Jurkat, Clone E6-1 (cell line): ENCODE results near the gene ZKSCAN1. TPM values are rescaled to one million over a fixed set of nuclear protein-coding genes. Genes with fewer than 3 reads are reported as not detected.
"Not testable (repeated sequence)": the region's sequence is repeated elsewhere in the genome, so short reads cannot be mapped to it uniquely, and the experiment has no call there.

Experiments
- DNase-seq: peaks from one replicate; pipeline ENCODE4 v3.0.0-alpha.2; 2011; ENCODE audit warnings: low read depth, low spot score
- H3K4me3 ChIP-seq: 2 replicates; pipeline ENCODE4 v1.5.1; 2011; ENCODE audit warnings: mild to moderate bottlenecking, low read length, control low read depth, moderate library complexity
- polyA plus RNA-seq: library from polyadenylated mRNA; unstranded; fragments of >200 nt; gene quantifications from one replicate; pipeline ENCODE4 v1.2.1, GENCODE V29; 2012; ENCODE audit warnings: missing spikeins; ENCODE audit not compliant: insufficient read length, insufficient read depth

The ZKSCAN1 gene
- 12.9 TPM for polyA plus RNA-seq

DNA sequence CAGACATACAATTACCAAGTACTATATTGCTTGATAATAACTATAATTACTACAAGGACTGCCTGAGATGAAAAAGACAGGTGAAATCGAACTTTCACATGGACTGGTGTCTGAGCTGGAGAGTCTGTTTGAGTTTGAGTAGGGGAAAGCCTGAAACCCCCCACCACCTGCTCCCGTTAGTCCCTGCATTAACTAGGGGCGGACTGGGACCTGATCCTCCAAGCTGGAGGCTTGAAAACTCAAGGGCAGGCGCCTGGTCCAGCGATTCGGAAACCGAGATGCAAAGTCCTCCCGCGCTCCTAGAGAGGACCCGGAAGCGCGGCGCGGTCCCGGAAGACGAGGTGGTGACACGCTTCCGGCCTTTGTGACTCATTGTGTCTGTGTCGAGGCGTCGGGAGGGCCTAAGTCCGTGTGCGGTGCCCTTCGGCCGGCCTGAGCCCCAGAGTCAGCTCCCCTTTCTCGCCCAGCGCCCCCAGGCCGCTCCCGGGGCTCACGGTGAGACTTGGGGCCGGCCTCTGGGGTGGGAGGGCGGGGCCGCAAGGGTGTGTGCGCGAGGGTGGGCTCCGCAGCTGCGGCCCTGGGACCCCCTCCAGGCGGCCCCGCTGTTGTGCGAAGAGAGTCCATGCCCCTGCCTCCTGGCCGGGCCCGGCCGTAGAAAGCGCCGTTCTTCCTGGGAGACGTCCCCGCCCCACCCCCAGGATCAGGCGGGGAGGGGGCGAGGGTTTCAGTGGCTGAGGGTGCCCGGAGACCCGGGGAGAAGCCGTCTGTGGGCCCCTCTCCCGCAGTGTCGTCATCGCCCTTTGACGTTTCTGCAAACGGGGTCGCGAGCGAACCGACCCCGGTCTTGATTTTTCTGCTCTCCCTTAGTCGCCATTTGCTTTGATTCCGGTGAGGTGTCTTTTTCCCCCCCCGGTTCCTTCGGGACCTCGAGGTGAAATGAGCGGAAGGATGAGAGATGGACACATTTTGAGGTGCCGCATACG lies at the start of gene ZKSCAN1:
Gene ZKSCAN1 (plus strand): TSS at position 365 of the 983 bp plus-strand sequence. CDS start 7,911 bp downstream, outside the sequence.
- H3K4me3 ChIP-seq: peak within 1 kb of the TSS; percentile 91
- peak; percentile 85 for DNase-seq

DNA sequence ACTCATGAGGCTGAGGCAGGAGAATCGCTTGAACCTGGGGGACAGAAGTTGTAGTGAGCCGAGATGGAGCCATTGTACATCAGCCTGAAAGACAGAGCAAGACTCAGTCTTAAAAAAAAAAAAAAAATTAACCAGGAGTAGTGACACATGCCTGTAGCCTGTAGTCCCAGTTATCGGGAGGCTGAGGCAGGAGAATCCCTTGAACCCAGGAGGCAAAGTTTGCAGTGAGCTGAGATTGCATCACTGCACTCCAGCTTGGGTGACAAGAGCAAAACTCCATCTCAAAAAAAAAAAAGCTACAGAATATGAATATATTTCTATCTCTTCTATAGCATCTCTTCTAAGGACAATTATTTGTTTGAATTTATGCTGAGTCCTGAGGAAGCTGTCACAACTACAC lies 46.1 kb upstream of the ZKSCAN1 start:
- no peak for DNase-seq
- H3K4me3 ChIP-seq: no peak overlapping the region

DNA sequence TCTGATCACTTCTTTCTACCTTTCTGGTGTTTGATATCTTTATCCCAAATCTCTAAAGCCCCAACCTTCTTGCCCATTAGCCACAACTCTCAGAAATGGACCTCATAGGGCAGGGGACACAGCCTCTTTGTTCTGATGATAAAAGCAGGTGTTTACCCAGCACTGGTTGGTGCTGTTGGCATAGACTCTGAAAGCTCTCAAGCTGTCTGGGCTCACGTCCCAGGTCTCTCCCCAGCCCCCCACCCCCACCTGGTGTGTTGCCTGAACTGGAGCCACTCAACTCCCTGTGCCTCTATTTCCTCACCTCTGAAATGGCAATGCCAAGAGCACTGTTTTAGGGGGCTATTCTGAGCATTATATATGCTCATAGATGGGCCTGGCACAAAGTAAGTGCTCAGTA lies 45.6 kb upstream of the ZKSCAN1 start:
- not testable (repeated sequence) for DNase-seq, H3K4me3 ChIP-seq

DNA sequence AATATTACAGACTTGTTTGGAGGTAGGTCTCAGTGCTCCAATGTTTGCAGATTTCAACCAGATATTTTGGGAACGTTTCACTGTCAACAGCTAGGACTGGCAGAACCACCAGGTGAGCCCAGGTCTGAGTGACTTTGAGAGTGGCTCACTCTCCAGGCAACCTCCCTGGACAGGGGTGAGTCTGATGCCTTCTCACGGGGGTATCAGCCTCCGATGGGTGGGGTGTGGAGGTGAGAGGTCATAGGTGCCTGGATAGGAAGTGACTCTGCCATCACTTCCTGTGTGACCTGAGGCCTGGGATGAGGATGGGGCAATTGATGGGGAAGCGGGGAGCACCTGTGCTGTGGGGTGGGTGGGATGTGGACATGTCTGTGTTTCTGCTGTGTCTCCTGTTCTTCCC lies 44.2 kb upstream of the ZKSCAN1 start:
- DNase-seq: no peak
- H3K4me3 ChIP-seq: no peak overlapping the region

DNA sequence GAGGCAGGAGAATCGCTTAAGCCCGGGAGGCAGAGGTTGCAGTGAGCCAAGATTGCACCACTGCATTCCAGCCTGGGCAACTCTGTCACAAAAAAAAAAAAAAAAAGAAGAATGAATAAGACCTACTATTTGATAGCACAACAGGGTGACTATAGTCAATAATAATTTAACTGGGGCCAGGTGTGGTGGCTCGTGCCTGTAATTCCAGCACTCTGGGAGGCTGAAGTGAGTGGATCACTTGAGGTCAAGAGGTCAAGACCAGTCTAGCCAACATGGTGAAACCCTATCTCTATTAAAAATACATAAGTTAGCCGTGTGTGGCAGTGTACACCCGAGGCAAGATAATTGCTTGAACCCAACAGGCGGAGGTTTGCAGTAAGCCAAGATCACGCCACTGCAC lies 41.6 kb upstream of the ZKSCAN1 start:
- H3K4me3 ChIP-seq: not testable (repeated sequence)

DNA sequence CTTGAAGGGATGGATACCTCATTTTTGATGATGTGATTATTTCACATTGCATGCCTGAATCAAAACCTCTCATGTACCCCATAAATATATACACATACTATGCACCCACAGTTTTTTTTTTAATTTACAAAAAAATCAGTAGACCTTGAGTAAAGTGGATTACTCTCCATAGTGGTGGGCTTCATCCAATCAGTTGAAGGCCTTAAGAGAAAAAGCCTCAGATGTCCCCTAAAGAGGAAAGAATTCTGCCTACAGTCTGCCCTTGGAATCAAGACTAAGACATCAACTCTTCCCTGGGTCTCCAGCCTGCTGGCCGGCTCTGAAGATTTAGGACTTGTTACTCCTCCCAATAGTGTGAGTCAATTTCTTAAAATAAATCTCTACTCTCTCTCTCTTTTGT lies 40.7 kb upstream of the ZKSCAN1 start:
- DNase-seq: no peak
- no peak overlapping the region for H3K4me3 ChIP-seq

More for the DNA sequence above, 41.6 kb upstream of the ZKSCAN1 start:
- not testable (repeated sequence) for DNase-seq

DNA sequence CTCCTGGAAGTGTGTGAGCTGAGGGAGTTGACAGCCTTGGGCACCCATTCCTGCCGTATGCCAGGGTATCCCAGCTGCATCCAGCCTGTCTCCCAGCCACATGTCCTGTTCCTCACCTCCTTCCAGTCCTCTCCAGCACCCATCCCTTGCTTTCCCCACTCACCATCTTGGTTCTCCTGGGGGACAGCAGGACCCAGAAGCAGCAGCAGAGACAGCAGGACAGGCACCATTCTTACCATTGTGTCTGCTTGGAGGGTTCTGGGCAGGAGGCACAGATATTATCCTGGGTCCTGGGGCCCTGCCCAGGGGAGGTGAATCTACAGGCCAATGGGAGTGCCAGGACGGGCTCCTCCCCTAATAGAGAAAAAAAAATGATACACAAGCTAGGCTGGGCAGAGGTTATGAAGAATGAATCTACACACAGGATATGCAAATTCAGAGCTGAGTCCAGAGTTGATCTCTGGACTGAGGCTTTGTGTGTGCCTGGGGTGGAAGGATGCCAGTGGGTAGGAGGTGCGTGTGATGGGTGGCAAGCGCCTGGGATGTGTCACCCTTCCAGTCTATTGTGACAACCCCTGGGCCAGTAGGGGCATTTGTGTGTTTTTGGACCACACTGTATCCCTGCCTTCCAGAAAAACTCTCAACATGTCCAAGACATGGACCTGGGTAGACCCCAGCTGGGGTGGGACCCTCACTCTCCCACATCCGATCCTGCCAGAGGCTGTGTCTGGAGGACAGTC lies 39.4 kb upstream of the ZKSCAN1 start, which contains the start of gene AZGP1:
Gene AZGP1 (minus strand): TSS at position 250 of the 740 bp plus-strand sequence. CDS start 11 bp downstream, at position 239.
- no peak within 1 kb of the TSS for H3K4me3 ChIP-seq
- no peak for DNase-seq

DNA sequence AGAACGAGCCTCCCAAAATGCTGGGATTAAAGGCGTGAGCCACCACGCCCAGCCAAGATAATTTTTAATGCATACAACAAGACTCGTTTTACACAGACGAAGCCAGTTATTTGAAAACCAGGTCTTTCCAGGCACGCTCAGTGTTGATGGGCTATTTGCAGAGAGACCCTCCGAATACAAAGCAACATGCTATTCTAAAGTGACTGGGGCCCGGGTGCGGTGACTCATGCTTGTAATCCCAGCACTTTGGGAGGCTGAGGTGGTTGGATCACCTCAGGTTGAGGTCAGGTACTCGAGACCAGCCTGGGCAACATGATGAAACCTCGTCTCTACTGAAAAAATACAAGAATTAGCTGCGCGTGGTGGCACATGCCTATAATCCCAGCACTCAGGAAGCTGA lies 38.8 kb upstream of the ZKSCAN1 start:
- no peak for DNase-seq
- no peak overlapping the region for H3K4me3 ChIP-seq

DNA sequence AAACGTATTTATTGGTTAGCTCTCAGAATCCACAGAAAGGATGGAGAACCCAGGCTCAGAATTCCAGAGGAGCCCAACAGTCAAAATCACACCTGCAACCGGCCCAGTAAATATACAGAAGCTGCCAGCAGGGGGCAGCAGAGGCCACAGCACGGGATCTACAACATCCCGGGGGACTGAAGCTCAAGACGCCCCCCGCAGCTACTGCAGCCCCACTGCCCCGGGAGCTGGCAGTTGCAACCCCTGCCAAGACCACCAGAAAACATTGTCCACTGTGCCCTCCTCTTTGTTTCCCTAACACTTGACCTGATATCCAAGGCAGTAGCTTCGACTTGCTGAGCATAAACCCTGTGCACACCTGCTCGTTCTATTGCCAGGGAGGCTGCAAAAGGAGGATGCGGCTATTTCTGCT lies 35.6 kb upstream of the ZKSCAN1 start:
- not testable (repeated sequence) for DNase-seq, H3K4me3 ChIP-seq

DNA sequence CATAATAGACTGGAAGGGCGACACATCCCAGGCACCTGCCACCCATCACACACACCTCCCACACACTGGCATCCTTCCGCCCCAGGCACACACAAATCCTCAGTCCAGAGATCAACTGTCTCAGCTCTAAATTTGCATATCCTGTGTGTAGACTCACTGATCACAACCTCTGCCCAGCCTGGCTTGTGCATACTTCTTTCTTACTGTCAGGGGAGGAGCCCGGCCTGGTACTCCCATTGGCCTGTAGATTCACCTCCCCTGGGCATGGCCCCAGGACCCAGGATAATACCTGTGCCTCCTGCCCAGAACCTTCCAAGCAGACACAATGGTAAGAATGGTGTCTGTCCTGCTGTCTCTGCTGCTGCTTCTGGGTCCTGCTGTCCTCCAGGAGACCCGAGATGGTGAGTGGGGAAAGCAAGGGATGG lies 34.9 kb upstream of the ZKSCAN1 start:
- DNase-seq, H3K4me3 ChIP-seq: not testable (repeated sequence)

DNA sequence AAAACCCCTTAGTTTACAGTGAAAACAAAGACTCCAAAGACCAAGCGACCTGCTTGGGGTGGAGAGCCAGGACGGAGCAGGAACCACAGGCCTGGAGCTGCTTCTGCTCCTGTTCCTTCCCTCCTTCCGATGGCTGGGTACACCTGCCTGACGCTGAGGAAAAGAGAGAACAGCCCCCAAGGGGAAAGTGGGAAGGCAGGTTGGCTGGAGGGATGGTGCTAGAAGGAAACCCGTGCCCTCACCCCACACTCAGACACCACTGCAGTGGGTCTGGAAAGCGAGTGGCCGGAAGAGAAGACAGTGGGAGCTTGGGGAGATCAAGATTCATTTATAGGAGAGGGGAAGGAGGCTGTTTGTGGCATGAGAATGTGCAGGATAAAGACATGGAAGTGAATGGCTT lies 34.3 kb upstream of the ZKSCAN1 start:
- not testable (repeated sequence) for H3K4me3 ChIP-seq, DNase-seq

DNA sequence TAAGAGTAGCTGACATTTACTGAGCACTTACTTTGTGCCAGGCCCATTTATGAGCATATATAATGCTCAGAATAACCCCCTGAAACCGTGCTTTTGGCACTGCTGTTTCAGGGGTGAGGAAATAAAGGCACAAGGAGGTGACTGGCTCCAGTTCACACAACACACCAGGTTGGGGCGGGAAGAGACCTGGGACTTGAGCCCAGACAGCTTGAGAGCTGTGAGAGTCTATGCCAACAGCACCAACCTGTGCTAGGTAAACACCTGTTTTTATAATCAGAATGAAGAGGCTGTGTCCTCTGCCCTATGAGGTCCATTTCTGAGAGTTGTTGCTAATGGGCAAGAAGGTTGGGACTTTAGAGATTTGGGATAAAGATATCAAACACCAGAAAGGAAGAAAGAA lies 30.8 kb upstream of the ZKSCAN1 start:
- H3K4me3 ChIP-seq: no peak overlapping the region
- no peak for DNase-seq

DNA sequence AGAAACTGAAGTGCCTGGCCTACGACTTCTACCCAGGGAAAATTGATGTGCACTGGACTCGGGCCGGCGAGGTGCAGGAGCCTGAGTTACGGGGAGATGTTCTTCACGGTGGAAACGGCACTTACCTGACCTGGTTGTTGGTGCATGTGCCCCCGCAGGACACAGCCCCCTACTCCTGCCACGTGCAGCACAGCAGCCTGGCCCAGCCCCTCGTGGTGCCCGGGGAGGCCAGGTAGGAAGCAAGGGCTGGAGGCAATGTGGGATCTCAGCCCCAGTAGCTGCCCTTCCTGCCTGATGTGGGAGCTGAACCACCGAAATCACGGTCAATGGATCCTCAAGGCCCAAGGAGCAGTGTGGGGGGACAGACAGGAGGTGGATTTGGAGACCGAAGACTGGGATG lies 28.1 kb upstream of the ZKSCAN1 start:
- not testable (repeated sequence) for H3K4me3 ChIP-seq, DNase-seq

DNA sequence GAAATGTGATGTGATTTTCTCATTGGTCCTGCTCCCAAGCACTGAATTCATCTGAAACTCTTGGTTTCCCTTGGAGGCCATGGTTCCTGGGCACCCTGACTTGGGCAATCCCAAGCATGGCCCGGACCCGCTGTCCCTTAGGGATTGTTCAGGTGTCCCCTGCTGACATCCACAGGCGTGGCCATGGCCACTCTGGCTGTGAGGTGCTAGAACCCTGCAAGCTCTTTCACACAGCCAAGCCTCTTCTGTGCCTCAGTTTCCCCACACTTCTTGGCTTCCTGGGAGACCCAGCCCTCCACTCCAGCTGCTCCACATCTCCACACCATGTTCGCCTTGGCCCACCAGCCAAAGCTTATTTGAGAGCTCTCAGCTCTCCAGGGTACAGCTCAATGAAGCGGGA lies 27.6 kb upstream of the ZKSCAN1 start:
- DNase-seq: no peak
- H3K4me3 ChIP-seq: no peak overlapping the region

DNA sequence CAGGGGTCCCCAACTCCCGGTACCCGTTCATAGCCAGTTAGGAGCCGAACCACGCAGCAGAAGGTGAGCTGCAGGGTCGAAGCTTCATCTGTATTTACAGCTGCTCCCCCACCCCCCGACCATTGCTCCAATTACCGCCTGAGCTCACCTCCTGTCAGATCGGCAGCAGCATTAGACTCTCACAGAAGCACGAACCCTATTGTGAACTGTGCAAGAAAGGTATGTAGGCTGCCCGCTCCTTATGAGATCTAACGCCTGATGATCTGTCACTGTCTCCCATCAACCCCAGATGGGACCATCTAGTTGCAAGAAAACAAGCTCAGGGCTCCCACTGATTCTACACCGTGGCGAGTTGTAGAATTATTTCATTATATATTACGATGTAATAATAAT lies 24.9 kb upstream of the ZKSCAN1 start:
- no peak overlapping the region for H3K4me3 ChIP-seq
- no peak for DNase-seq

DNA sequence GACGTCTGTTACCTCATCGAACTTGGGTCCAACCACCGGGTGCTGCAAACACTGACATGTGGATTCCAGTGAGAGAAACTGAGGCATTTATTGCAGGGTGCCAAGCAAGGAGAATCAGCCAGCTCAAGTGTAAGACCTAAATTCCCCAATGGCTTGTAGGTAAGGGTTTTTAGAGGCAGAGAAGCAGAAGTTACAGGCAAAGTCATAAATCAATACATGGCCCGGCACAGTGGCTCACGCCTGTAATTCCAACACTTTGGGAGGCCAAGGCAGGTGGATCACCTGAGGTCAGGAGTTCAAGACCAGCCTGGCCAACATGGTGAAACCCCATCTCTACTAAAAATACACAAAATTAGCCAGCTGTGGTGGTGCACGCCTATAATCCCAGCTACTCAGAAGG lies 23.9 kb upstream of the ZKSCAN1 start:
- not testable (repeated sequence) for H3K4me3 ChIP-seq, DNase-seq

DNA sequence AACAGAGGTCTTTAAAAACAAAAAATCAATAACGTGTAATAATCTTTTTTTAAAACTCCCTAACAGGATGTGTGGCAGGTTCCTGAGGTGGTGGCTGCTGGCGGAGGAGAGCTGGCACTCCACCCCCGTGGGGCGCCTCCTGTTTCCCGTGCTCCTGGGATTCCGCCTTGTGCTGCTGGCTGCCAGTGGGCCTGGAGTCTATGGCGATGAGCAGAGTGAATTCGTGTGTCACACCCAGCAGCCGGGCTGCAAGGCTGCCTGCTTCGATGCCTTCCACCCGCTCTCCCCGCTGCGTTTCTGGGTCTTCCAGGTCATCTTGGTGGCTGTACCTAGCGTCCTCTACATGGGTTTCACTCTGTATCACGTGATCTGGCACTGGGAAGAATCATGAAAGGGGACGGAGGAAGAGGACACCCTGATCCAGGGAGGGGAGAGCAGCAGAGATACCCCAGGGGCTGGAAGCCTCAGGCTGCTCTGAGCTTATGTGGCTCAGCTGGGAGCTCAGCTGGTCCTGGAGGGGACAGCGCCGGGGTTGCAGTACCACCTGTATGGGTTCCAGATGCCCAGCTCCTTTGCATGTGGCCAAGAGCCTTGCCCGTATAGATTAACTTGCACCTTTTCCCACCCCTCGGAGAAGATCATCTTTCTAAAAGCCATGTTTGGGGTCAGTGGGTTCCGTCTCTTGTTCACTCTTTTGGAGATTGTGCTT lies 22.9 kb upstream of the ZKSCAN1 start:
- DNase-seq: no peak
- no peak overlapping the region for H3K4me3 ChIP-seq

DNA sequence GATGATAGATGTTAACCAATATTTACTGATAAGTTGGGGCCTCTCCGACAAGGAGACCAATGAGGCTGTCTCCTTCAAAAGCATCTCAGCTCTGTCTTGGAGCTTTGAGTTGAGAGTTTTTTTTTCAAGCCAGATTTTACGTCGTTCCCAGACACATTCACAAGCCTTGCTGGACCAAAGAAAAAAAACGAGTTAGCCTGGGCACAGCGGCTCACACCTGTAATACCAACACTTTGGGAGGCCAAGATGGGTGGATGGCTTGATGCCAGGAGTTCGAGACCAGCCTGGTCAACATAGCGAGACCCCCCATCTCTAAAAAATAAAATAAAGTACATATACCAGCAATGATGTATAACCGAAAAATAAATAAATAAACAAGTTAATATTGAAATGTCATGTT lies 20.6 kb upstream of the ZKSCAN1 start:
- no peak overlapping the region for H3K4me3 ChIP-seq
- no peak for DNase-seq
